Stimulated activated naive CD8-positive, alpha-beta T cell treated with anti-CD3 and anti-CD28 coated beads, Interleukin-15, Interleukin-2, amounts not matched to agents 100 ng/mL and 50 ng/mL, for 24 hours (primary cell): ENCODE measurements around the gene DGLUCY.
A peak's percentile ranks its signal among the peaks of the same experiment; 100 is the strongest.
"Not testable (repeated sequence)": the region's sequence is repeated elsewhere in the genome, so short reads cannot be mapped to it uniquely, and the experiment has no call there.

ENCODE experiments used
- H3K27ac Mint-ChIP-seq: one replicate; pipeline ENCODE4 v1.8.0; 2021; ENCODE audit warnings: mild to moderate bottlenecking, mixed read lengths
- H3K27me3 Mint-ChIP-seq: one replicate; pipeline ENCODE4 v1.8.0; 2021; ENCODE audit warnings: mixed read lengths
- H3K36me3 Mint-ChIP-seq: one replicate; pipeline ENCODE4 v1.8.0; 2021; ENCODE audit warnings: low read depth, mixed read lengths
- H3K4me1 Mint-ChIP-seq: one replicate; pipeline ENCODE4 v1.8.0; 2021; ENCODE audit warnings: low read depth, mixed read lengths
- H3K4me3 Mint-ChIP-seq: one replicate; pipeline ENCODE4 v1.8.0; 2021; ENCODE audit warnings: mild to moderate bottlenecking, mixed read lengths
- H3K9me3 Mint-ChIP-seq: one replicate; pipeline ENCODE4 v1.8.0; 2021; ENCODE audit warnings: mixed read lengths

DGLUCY gene

DNA sequence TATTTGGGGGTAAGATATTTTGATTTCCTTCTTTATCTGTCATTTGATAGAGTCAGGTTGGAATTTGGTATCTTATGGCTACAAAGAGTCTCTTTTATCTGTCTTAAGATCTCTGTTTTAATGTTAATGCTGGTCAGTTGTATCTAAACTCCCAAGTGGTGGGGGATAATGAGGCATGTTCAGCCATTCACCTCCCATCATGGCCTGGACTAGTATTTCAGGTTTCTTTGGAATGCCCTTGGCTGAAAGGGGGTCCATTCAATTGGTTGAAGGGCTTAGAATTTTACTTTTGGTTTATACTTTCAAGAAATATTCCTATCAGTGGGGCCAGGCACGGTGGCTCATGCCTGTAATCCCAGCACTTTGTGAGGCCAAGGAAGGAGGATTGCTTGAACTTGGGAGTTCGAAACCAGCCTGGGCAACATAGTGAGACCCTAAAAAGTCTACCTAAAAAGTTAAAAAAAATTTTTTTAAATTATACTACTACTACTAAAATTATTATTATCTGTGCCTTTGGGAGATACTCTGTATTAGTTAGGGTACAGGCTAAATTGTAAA is 4.7 kb downstream of the DGLUCY start:
- Mint-ChIP-seq H3K9me3 (no peaks in the 10 kb centered on the region), H3K36me3 (peaks cover 49% of the 10 kb centered on the region), H3K4me1 (peaks cover 67% of the 10 kb centered on the region), H3K4me3 (no peak overlapping the region), H3K27ac (peak overlapping the region; percentile 19), H3K27me3 (no peaks in the 10 kb centered on the region)

DNA sequence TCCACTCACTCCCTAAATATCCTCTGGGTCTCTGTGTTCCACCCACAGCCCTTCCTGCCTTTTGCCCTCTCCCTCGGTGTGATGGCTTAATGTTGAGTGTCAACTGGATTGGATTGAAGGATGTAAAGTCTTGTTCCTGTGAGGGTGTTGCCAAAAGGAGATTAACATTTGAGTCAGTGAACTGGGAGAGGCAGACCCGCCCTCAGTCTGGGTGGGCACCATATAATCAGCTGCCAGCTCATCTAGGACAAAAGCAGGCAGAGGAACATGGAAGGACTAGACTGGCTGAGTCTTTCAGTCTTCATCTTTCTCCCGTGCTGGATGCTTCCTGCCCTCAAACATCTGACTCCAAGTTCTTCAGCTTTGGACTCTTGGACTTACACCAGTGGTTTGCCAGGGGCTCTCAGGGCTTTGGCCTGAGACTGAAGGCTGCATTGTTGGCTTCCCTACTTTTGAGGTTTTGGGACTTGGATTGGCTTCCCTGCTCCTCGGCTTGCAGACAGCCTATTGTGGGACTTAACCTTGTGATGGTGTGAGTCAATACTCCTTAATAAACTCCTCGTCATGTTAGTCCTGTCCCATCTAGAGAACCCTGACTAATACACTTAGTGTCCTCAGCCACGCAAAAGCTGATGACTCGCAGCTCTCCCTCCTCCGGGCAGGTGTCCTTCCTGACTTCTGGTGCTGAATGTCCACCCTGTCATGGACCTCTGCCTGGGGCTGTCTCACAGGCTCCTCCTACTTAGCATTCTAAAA is 5.9 kb downstream of the DGLUCY start:
- H3K4me1 Mint-ChIP-seq = peaks cover 66% of the 10 kb centered on the region
- peaks cover 56% of the 10 kb centered on the region for H3K36me3 Mint-ChIP-seq
- H3K4me3 Mint-ChIP-seq = no peak overlapping the region

DNA sequence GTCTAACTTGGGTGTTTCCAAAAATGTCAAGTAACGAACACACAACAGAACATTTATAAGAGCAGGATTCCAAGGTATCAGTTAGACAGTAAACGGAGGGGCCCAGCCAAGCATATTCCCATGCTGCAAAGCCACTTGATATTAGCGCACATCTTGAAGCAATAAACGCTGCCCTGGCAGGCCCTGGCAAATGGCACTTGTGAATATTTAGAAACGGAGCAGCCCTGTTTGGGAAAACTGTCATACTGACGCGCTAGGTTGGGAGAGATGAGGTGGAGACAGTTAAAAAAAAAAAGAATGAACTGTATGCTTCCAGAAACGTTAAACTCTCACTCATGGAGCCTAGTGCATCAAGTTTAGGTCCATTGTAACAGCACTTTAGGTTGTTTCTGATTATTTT is 9.3 kb downstream of the DGLUCY start:
- Mint-ChIP-seq H3K9me3 (no peaks in the 10 kb centered on the region), H3K27ac (no peak overlapping the region), H3K27me3 (no peaks in the 10 kb centered on the region), H3K4me1 (peaks cover 43% of the 10 kb centered on the region), H3K36me3 (peaks cover 62% of the 10 kb centered on the region), H3K4me3 (no peak overlapping the region)

More for the DNA sequence above, 5.9 kb downstream of the DGLUCY start:
- Mint-ChIP-seq H3K27ac (peak overlapping the region; percentile 33), H3K9me3 (no peaks in the 10 kb centered on the region), H3K27me3 (no peaks in the 10 kb centered on the region)

DNA sequence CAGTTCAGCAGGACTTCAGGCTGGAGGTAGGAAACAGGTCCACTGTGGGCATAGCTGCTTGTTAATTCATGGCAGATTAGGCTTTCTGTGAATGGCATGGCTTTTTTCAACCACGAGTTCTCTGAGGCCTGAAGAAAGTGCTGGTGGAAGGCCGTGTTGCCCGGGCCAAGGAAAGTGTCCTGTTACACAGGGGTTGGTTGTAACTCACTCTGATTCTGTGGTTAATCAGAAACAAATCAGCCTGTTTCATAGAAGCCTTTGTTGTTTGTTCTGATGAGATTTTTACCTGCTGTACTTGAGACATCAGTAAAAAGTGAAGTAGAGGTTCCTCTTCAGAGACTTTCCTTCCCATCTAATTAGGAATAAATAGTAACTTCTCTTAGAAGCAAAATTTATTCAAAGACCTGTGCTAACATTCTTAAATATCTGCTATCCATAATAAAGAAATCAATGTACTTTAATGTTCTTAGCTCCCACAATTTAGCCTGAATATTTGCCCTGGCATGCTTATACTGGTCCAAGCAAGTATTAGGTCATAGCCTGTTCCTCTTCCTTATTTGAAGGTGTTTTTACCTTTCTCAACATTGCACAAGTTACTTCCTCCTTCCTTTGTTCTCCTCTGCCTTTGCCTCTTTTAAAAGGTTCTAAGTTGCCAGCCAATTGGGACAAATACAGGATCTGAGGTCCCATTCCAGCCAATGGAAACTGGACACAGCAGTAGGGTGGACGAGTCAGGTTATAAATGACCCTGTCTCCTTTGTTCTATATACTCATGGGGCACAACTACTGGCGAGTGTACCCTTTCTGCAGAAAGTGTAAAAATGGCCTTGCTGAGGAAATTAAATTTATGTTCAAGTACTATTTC is 10.8 kb downstream of the DGLUCY start:
- H3K4me3 Mint-ChIP-seq = peak overlapping the region; percentile 7

DNA sequence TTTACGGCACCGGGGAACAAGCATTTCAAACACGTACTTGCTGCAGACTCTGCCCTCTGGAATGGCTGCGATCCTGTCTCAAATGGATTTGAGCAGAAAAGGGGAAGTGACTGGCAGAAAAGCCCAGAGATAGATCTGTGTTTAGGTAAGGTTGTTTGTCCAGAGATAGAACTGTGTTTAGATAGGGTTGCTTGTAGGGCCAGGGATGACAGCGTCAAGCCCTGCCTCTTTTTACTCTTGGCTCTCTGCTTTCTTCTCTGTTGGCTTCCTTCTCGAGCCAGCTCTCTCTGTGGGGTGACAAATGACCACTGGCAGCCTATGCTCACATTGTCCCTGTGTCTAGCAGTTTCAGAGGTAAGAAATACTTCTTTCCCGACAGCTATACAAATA is 11.4 kb downstream of the DGLUCY start:
- Mint-ChIP-seq H3K9me3 (no peaks in the 10 kb centered on the region), H3K36me3 (peaks cover 53% of the 10 kb centered on the region), H3K4me1 (peaks cover 28% of the 10 kb centered on the region), H3K27ac (peak overlapping the region; percentile 49), H3K4me3 (no peak overlapping the region), H3K27me3 (no peaks in the 10 kb centered on the region)

More for the DNA sequence above, 10.8 kb downstream of the DGLUCY start:
- not testable (repeated sequence) for H3K27me3 Mint-ChIP-seq, H3K9me3 Mint-ChIP-seq
- peaks cover 34% of the 10 kb centered on the region for H3K4me1 Mint-ChIP-seq
- H3K36me3 Mint-ChIP-seq = peaks cover 53% of the 10 kb centered on the region
- peak overlapping the region; percentile 49 for H3K27ac Mint-ChIP-seq

DNA sequence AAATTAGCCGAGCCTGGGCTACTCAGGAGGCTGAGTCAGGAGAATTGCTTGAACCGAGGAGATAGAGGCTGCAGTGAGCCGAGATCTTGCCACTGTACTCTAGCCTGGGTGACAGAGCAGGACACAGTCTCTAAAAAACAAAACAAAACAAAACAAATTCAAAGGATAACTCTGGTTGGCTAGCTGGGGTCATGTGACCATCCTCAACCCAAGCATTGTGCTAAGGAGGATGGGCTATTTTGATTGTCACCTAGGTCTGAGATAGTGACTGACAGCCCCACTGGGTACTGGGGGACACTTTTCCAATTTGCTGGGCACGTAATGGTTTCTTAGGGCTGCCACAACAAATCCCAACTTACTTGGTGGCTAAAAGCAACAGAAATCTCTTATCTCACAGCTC is 11.9 kb downstream of the DGLUCY start:
- Mint-ChIP-seq H3K4me3 (no peak overlapping the region), H3K27ac (no peak overlapping the region), H3K4me1 (peaks cover 25% of the 10 kb centered on the region), H3K27me3 (no peaks in the 10 kb centered on the region), H3K36me3 (peaks cover 50% of the 10 kb centered on the region), H3K9me3 (no peaks in the 10 kb centered on the region)

DNA sequence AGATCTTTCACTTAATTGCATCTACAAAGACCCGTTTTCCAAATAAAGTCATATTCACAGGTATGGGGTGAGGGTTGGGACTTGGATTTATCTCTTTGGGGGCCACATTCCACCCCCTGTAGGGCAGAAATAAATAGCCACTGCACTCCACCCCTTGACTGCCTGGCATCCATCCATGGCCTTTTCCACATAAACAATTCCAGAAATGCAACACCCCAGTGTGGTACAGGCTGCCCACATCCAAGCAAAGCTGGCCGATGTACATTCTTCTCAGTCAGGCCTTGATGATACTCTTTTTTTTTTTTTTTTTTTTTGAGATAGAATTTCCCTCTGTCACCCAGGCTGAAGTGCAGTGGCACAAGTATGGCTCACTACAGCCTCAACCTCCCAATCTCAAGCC is 12.9 kb downstream of the DGLUCY start:
- H3K9me3 Mint-ChIP-seq = no peaks in the 10 kb centered on the region
- H3K4me3 Mint-ChIP-seq = no peak overlapping the region
- H3K36me3 Mint-ChIP-seq = peaks cover 49% of the 10 kb centered on the region
- H3K27me3 Mint-ChIP-seq = no peaks in the 10 kb centered on the region
- H3K27ac Mint-ChIP-seq = no peak overlapping the region
- peaks cover 20% of the 10 kb centered on the region for H3K4me1 Mint-ChIP-seq

DNA sequence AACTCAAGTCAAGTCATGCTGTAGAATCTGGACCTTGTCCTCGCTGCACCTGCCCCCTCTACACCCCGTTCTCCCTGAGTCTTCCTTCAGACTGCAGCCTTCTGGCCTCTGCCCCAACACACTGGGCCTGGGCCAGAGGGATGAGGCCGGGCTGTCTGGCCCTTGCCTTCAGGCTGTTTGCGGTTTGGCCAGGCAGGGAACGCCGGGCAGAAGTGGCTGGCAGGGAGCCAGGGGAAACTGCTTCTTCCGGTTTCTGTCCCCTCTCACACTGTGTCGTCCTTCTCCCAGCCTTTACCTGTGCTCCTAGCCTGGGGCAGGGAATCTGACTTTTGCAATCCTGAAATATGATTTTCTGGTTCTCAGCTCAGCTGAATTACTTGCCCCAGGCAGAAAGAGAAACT is 13.5 kb downstream of the DGLUCY start:
- H3K4me1 Mint-ChIP-seq = peaks cover 20% of the 10 kb centered on the region
- H3K9me3 Mint-ChIP-seq = no peaks in the 10 kb centered on the region
- H3K36me3 Mint-ChIP-seq = peaks cover 53% of the 10 kb centered on the region
- no peak overlapping the region for H3K27ac Mint-ChIP-seq
- H3K27me3 Mint-ChIP-seq = no peaks in the 10 kb centered on the region
- no peak overlapping the region for H3K4me3 Mint-ChIP-seq

DNA sequence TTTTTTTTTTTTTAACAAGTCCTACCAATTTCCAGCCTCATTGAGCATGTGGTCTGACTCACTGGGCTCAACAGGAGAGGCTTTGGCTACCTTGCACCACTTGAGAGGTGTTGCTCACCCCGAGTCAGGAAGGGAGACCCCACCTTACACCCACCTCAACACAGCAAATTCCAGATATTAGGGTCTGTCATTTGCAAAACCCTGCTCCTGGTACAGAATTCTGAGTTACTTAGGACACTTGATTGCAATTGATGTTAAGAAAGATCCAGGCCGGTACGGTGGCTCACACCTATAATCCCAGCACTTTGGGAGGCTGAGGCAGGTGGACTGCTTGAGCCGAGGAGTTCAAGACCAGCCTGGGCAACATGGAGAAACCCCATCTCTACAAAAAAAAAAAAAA is 14.1 kb downstream of the DGLUCY start:
- Mint-ChIP-seq H3K9me3 (no peaks in the 10 kb centered on the region), H3K4me3 (no peak overlapping the region), H3K36me3 (peaks cover 56% of the 10 kb centered on the region), H3K4me1 (peaks cover 20% of the 10 kb centered on the region), H3K27me3 (no peaks in the 10 kb centered on the region), H3K27ac (no peak overlapping the region)

DNA sequence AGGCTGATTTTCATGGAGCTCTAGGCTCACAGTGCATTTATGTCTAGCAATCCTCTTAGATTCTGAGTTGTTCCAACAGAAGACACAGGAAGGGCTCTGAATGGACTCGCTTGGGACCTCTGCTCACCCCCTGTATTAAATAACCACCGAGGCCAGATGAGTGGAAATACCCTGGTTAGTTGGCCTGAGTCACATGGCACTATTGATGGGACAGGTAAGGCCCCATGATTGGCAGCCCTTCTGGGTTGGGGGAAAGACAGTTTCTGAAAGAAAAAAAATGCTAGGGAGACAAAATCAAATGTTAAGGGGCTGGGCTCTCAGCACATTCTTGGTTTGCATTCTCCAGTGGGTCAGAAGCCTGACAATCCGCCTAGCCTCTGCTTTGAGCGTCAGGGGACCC is 14.8 kb downstream of the DGLUCY start:
- Mint-ChIP-seq H3K27me3 (no peaks in the 10 kb centered on the region), H3K27ac (peak overlapping the region; percentile 24), H3K4me1 (peaks cover 20% of the 10 kb centered on the region), H3K4me3 (no peak overlapping the region), H3K36me3 (peaks cover 57% of the 10 kb centered on the region), H3K9me3 (no peaks in the 10 kb centered on the region)

DNA sequence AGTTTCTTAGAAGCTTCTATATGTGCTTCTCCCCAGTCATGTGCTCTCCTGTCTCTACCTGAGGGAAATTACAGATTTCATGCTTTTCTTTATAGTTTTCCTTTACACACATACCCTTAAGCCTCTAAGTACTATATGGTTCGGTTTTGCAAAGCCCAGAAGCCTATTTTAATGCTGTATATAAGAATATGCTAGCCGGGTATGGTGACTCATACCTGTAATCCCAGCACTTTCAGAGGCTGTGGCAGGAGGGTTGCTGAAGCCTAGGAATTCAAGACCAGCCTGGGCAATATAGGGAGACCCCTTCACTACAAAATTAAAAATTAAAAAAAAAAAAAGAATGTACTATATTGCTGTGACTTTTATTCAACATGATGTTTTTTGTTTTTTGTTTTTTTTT is 15.4 kb downstream of the DGLUCY start:
- Mint-ChIP-seq H3K27ac (no peak overlapping the region), H3K4me1 (peaks cover 17% of the 10 kb centered on the region), H3K36me3 (peaks cover 59% of the 10 kb centered on the region), H3K27me3 (no peaks in the 10 kb centered on the region), H3K4me3 (no peak overlapping the region), H3K9me3 (no peaks in the 10 kb centered on the region)

DNA sequence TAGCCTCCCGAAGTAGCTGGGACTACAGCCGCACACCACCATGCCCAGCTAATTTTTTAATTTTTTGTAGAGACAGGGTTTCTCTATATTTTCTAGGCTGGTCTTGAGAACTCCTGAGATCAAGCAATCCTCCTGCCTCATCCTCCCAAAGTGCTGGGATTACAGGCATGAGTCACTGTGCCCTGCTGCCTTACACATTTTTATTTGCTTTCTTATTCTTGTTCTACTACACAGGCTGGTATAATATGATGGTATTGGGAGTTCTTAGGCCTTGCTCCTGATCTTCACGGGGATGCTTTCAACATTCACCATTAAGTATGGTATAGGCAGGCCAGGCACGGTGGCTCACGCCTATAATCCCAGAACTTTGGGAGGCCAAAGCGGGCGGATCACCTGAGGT is 21.2 kb downstream of the DGLUCY start:
- H3K27ac Mint-ChIP-seq = no peak overlapping the region
- H3K36me3 Mint-ChIP-seq = peaks cover 35% of the 10 kb centered on the region
- peaks cover 22% of the 10 kb centered on the region for H3K4me1 Mint-ChIP-seq
- no peaks in the 10 kb centered on the region for H3K27me3 Mint-ChIP-seq
- H3K4me3 Mint-ChIP-seq = no peak overlapping the region
- H3K9me3 Mint-ChIP-seq = no peaks in the 10 kb centered on the region

DNA sequence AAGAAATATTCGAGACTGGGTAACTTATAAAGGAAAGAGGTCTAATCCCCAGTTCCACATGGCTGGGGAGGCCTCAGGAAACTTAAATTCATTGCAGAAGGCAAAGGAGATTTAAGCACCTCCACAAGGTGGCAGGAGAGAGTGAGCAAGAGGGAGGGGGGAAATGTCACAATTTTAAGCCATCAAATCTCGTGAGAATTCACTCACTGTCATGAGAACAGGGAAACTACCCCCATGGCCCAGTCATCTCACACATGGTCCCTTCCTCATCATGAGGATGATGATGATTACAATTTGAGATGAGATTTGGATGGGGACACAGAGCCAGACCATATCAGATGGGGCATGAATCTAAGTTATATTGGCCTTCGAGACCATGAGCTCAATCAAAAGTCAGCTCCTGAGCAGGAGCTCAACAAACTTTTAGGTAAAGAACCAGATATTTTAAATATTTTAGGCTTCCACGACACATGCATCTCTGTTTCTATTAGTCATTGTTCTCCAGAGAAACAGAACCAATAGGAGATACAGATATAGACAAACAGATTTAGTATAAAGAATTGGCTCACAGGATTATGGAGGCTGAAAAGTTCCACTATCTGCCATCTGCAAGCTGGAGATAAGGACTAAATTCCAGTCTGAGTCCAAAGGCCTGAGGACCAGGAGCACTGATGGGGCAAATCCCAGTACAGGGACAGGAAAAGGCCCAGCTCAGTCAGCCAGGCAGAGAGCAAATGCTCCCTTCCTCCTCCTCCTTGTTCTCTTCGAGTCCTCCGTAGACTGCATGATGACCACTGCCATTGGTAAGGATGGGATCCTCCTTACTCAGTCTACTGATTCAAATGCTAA is 24.9 kb downstream of the DGLUCY start:
- Mint-ChIP-seq H3K27ac (peak overlapping the region; percentile 68), H3K4me1 (peaks cover 54% of the 10 kb centered on the region), H3K4me3 (no peak overlapping the region), H3K27me3 (no peaks in the 10 kb centered on the region), H3K9me3 (no peaks in the 10 kb centered on the region), H3K36me3 (peaks cover 24% of the 10 kb centered on the region)

DNA sequence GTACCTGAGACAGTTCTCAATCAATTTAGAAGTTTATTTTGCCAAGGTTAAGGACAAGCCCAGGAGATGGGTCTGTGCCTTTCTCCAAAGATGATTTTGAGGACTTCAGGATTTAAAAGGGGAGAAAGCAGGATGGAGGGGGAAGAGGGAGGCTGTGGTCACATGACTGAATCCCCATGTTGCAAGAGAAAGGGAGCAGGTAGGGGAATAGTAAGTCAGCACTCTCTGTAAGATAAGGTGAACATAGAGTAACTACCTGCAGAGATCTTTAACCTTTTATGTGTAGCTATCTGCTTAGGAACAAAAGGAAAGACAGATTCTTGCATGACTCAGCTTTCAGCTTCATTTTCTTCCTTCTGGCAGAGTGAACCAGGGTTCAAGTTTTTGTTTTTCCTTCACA is 25.9 kb downstream of the DGLUCY start:
- Mint-ChIP-seq H3K9me3 (no peaks in the 10 kb centered on the region), H3K36me3 (peaks cover 28% of the 10 kb centered on the region), H3K27ac (no peak overlapping the region), H3K27me3 (no peaks in the 10 kb centered on the region), H3K4me1 (peaks cover 64% of the 10 kb centered on the region), H3K4me3 (no peak overlapping the region)
